ENCODE results near the gene AP3S2. TPM values are rescaled to one million over a fixed set of nuclear protein-coding genes. Genes with fewer than 3 reads are reported as not detected.
A peak's percentile ranks its signal among the peaks of the same experiment; 100 is the strongest.

Gene AP3S2
- total and polyA plus RNA-seq, 2 of the 4 experiments (the other 2 are of a cell fraction), result 12.6 to 34.1 TPM

DNA sequence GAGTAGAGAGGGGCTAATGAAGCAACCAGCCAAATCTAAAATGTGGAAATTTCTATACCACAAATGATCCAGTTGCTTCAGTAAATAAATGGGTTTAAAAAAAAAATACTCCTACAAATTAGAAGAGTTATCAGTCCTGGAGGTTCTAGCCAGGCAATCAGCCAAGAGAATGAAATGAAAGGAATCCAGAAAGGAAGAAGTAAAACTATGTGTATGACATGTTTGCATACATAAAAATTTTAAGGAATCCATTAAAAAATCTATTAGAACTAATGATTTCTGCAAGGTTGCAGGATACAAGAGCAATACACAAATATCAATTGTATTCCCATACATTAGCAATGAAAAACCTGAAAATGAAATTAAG lies 108.0 kb downstream of the AP3S2 start:
- Histone ChIP-seq H3K79me1 (ENCODE audit: low read depth in 1 of 2, low read length in 2 of 2) (no peaks in the 10 kb centered on the region), H3K9ac (ENCODE audit: low read depth, low read length) (no peak overlapping the region), H3K14ac (replicated peaks; ENCODE audit: low read depth, low read length) (no peak overlapping the region), H3K9me1 (ENCODE audit: insufficient read depth, low read length) (no peaks in the 10 kb centered on the region; the same call in 1 of the 2 replicates), H2AK5ac (ENCODE audit: low read depth, low read length) (no peak overlapping the region), H2AFZ (replicated peaks; ENCODE audit: low read length, poor library complexity) (no peak overlapping the region), H3K4me2 (ENCODE audit: low read depth, low read length) (no peak overlapping the region), H2BK5ac (ENCODE audit: low read depth, low read length, poor library complexity, severe bottlenecking) (no peak overlapping the region), H2BK20ac (ENCODE audit: low read depth, low read length) (no peak overlapping the region), H3K23ac (ENCODE audit: low read depth, low read length) (no peak overlapping the region), H3K4ac (ENCODE audit: low read depth, low read length) (no peak overlapping the region), H3K27ac (ENCODE audit: insufficient read depth, low read length) (no peak overlapping the region), H2AK9ac (replicated peaks; ENCODE audit: low read depth, low read length, poor library complexity) (no peak overlapping the region), H3K4me3 (ENCODE audit: insufficient read depth, low read depth, low read length) (no peak overlapping the region), H3K4me1 (ENCODE audit: control insufficient read depth, insufficient read depth, low read length) (peaks cover 10% of the 10 kb centered on the region), H3K36me3 (ENCODE audit: control insufficient read depth, insufficient read depth, low read length) (peaks cover 16% of the 10 kb centered on the region; the same call in 1 of the 2 replicates), H3K18ac (ENCODE audit: low read depth, low read length) (no peak overlapping the region), H4K91ac (ENCODE audit: insufficient read depth, low read depth, low read length) (no peak overlapping the region), H2BK15ac (ENCODE audit: low read depth, low read length) (no peak overlapping the region), H2BK120ac (ENCODE audit: low read depth, low read length) (no peak overlapping the region), H4K20me1 (ENCODE audit: insufficient read depth, low read length) (no peaks in the 10 kb centered on the region), H3K27me3 (ENCODE audit: control insufficient read depth, insufficient read depth, low read length) (no peaks in the 10 kb centered on the region), H4K8ac (ENCODE audit: low read depth in 2 of 2, low read length in 2 of 2) (no peak overlapping the region), H3K56ac (ENCODE audit: extremely low read depth, insufficient read depth, low read length) (no peak overlapping the region), H4K5ac (ENCODE audit: low read depth, low read length) (no peak overlapping the region), H3K9me3 (ENCODE audit: control insufficient read depth, insufficient read depth, low read length) (peaks cover 3% of the 10 kb centered on the region; the same call in 1 of the 2 replicates)
- TF ChIP-seq SMC3 (IDR thresholded peaks at IDR 0.05; ENCODE audit: low read depth, low read length), result no peak
- TF ChIP-seq POLR2A (IDR thresholded peaks at IDR 0.05; ENCODE audit: low read depth, low read length), result no peak
- no peak for TF ChIP-seq BHLHE40 (IDR thresholded peaks at IDR 0.05; ENCODE audit: low read depth, low read length)
- no peak for TF ChIP-seq RCOR1 (IDR thresholded peaks at IDR 0.05; ENCODE audit: insufficient replicate concordance, low read length)
- TF ChIP-seq CTCF (conservative IDR thresholded peaks at IDR 0.05; ENCODE audit: low read depth, low read length), result no peak
- ATAC-seq (ENCODE audit: low read depth), result peak; percentile 16; the same call in 1 of the 2 replicates
- no TSS peak for BruUV-seq (replicated peaks)
- dilution Hi-C loops (cut with HindIII; ENCODE audit: low sequenced_read_pairs, unreplicated experiment) (no loop called here), in situ Hi-C loops (cut with MboI; ENCODE audit: low sequenced_read_pairs) (no loop called here), intact Hi-C loops (cut with micrococcal nuclease) (no loop called here)
- ChIA-PET CTCF (no interaction called here), POLR2A (ENCODE audit: unreplicated experiment) (no interaction called here)
- DNase-seq, result peak; percentile 61
